ENCODE results near the gene ALLC.

- no peak for TF ChIP-seq CTCF (IDR thresholded peaks at IDR 0.05)
- TF ChIP-seq POLR2A (IDR thresholded peaks at IDR 0.05) = no peak
Observed at GRCh38 chr2:3647246-3647645, 10.8 kb upstream of the ALLC start.
